HS-27A (cell line): ENCODE measurements around the gene RAD54L2.
"Not testable (repeated sequence)": the region's sequence is repeated elsewhere in the genome, so short reads cannot be mapped to it uniquely, and the experiment has no call there.

Source experiments
- DNase-seq: peaks from one replicate; pipeline ENCODE4 v3.0.0-alpha.2; 2012; ENCODE audit warnings: low read depth, missing footprints

RAD54L2 gene

GRCh38 chr3:51544011-51544775 lies 5.7 kb downstream of the RAD54L2 start:
- DNase-seq, result no peak

- DNase-seq, result no peak
Observed at GRCh38 chr3:51547274-51547673, 8.8 kb downstream of the RAD54L2 start.

- DNase-seq, result no peak
Observed at GRCh38 chr3:51549311-51549710, 10.8 kb downstream of the RAD54L2 start.

GRCh38 chr3:51550080-51550819 lies 11.7 kb downstream of the RAD54L2 start:
- no peak for DNase-seq

GRCh38 chr3:51557993-51558392 lies 19.5 kb downstream of the RAD54L2 start:
- DNase-seq, result no peak

GRCh38 chr3:51559411-51559888 lies 20.9 kb downstream of the RAD54L2 start:
- DNase-seq, result peak; percentile 17

DNA sequence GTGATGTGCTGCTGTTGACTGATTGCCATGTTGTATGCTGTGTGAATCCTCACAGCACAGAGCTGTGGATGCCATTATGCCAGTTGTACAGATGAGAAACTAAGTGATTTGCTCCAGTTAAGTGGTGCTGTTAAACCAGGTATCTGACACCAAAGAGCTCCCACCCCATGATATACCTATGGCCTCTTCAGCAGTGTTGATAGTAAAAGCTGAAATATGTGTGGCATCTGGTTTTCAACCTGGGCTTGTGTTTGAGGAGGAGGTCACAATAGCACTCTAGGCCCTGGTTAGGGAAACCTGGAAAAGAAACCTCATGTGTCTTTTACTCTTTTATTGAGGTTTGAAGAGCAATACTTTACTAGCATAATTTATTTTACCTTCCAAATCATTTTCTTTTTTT lies 21.4 kb downstream of the RAD54L2 start:
- no peak for DNase-seq

- not testable (repeated sequence) for DNase-seq
Observed at GRCh38 chr3:51562403-51562802, 23.9 kb downstream of the RAD54L2 start.

GRCh38 chr3:51568036-51568435 lies 29.5 kb downstream of the RAD54L2 start:
- no peak for DNase-seq

- no peak for DNase-seq
Observed at GRCh38 chr3:51568996-51569395, 30.5 kb downstream of the RAD54L2 start.

- no peak for DNase-seq
Observed at GRCh38 chr3:51578238-51578637, 39.7 kb downstream of the RAD54L2 start.

DNA sequence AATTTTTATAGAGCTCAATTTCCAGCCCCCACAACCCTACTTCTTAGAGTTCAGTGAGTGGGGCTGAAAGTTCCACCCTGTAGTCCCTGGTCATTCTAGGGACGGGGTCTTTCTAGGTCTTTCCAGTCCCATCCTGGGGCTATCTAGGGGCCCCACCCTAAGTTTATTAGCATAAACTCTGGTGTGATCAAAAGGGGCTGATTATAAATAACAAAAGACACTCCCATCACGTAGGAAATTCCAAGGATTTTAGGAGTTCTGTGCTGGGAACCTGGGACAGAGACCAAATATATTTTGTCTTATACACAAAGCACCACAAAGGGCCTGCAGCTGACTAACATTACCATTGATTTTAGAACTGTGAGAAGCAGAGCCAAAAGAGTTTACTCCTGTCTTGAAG lies 41.9 kb downstream of the RAD54L2 start:
- DNase-seq, result no peak

- DNase-seq, result no peak
Observed at GRCh38 chr3:51581524-51581923, 43.0 kb downstream of the RAD54L2 start.

DNA sequence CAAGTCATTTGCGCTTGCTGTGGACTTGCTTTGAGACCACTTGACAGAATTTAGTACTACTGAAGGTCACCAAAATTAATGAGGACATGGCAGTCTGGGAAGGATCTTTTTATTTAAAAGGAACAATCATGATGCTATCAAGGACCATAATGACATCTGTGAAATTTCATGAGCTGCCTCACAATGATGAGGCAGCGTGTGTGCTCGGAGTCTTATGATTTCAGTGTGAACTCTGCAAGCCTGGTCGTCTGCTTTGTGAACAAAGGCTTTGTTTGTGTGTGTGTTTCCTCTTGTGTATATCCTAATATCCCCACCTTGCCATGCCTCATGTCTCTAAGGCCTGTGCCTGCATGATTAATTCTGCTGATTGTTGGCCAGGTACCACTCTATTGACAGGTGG lies 46.7 kb downstream of the RAD54L2 start:
- no peak for DNase-seq

DNA sequence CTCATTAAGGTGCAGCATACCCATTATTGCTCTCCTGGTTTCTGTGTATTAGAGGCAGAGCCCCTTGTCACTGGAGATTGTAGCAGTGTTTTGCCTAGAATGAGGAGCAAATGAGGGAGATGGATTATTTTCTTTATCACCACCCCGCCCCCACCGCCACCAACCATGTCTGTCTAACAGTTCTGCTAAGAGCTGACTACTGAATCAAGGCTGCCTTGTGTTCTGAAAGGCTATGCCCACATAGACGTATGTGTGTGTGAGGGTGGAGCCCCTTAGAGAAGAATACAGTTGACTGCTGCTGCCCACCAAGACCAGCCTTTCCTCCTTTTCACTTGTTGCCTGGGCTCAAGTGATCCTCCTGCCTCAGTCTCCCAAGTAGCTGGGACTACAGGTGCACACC lies 47.4 kb downstream of the RAD54L2 start:
- no peak for DNase-seq
